Large intestine (tissue), 3 donors: ENCODE data around the gene SLC9A8. TPM values are rescaled to one million over a fixed set of nuclear protein-coding genes. Genes with fewer than 3 reads are reported as not detected.

Experiments used
- DNase-seq, 2 donors: peaks; one replicate each; pipeline versions ENCODE4 v3.0.0 to v3.0.0-alpha.2; 2013
- H3K27ac ChIP-seq: one replicate; pipeline ENCODE4 v1.5.1; 2013; ENCODE audit warnings: low read length
- H3K27me3 ChIP-seq: 2 replicates; pipeline ENCODE4 v1.6.1; 2013; ENCODE audit warnings: low read length; ENCODE audit not compliant: control insufficient read depth, insufficient read depth
- H3K36me3 ChIP-seq: 2 replicates; pipeline ENCODE4 v1.6.1; 2013; ENCODE audit warnings: low read length; ENCODE audit not compliant: control insufficient read depth, insufficient read depth
- H3K4me1 ChIP-seq: one replicate; pipeline ENCODE4 v1.6.1; 2013; ENCODE audit warnings: low read length; ENCODE audit not compliant: control insufficient read depth, insufficient read depth
- H3K4me3 ChIP-seq: one replicate; pipeline ENCODE4 v1.5.1; 2013; ENCODE audit warnings: low read length
- H3K9me3 ChIP-seq: one replicate; pipeline ENCODE4 v1.6.1; 2013; ENCODE audit warnings: mild to moderate bottlenecking, low read depth, low read length, moderate library complexity; ENCODE audit not compliant: control insufficient read depth
- WGBS: methylation state at CpG from one replicate; pipeline ENCODE4 v1.1.5; 2013; ENCODE audit warnings: low lambda C conversion rate; ENCODE audit not compliant: insufficient coverage; 5-methylcytosine and 5-hydroxymethylcytosine counted together
- polyA plus RNA-seq: library from polyadenylated mRNA; unstranded; fragments of 120-200 nt; gene quantifications from one replicate; pipeline ENCODE4 v1.2.1, GENCODE V29; 2013

Gene SLC9A8
- polyA plus RNA-seq, 1 donor = 11.3 TPM

DNA sequence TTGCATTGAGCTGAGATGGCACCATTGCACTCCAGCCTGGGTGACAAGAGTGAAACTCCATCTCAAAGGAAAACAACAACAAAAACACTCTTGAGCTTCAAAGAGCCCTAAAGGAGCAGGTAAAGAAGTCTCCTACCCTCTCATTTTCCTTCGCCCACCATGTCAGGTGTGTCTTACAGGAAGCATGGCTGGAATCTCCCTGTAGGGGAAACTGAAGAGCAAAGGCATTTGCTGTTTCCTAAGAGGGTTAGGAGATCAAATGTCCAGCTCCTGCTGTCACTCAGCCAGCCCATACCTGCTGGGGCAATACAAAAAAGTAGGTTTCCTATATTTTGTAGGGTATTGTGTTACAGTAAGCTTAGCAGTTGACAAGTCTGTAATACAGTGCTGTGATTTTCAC is 59.4 kb downstream of the SLC9A8 start:
- DNase-seq = no peak
- no peak overlapping the region for H3K4me3 ChIP-seq
- no CpG with 5 or more reads among the region's 1 CpG for WGBS
- H3K27me3 ChIP-seq = no peaks in the 10 kb centered on the region
- no peaks in the 10 kb centered on the region for H3K4me1 ChIP-seq
- no peaks in the 10 kb centered on the region for H3K9me3 ChIP-seq
- H3K27ac ChIP-seq = no peak overlapping the region
- H3K36me3 ChIP-seq = peaks cover 27% of the 10 kb centered on the region

- Histone ChIP-seq H3K4me3 (no peak overlapping the region), H3K27me3 (no peaks in the 10 kb centered on the region), H3K4me1 (no peaks in the 10 kb centered on the region), H3K9me3 (no peaks in the 10 kb centered on the region), H3K36me3 (peaks cover 23% of the 10 kb centered on the region), H3K27ac (no peak overlapping the region)
- DNase-seq = no peak
- WGBS = no CpG with 5 or more reads among the region's 6 CpGs
Measured at GRCh38 chr20:49874696-49875095, 62.1 kb downstream of the SLC9A8 start.

DNA sequence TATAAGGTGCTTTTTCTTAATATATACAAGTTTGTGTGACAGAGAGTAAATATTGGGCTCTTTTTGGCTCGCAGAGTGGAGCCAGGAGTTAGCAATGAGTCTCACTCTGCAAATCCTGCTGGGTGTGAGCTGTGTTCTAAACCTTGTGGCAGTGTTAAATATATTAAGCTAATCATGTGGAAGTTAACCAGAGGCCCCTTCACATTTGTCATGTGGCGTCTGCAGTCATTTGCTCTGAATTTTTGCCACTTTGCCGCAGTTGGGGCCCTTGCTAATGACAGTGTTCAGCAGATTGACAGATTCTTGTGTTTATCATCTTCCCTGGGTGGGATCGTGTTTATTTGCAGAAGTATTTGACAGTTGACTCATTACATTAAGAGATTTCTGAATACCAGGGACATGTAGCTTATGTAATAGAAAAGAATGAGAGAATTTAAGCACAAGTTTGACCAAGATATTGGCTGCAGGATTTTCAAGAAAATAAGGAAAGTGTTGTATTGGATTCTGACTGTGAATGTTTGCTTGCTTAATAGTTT is 64.8 kb downstream of the SLC9A8 start:
- DNase-seq = no peak
- H3K9me3 ChIP-seq = no peaks in the 10 kb centered on the region
- H3K4me3 ChIP-seq = no peak overlapping the region
- H3K27ac ChIP-seq = no peak overlapping the region
- H3K27me3 ChIP-seq = no peaks in the 10 kb centered on the region
- H3K4me1 ChIP-seq = no peaks in the 10 kb centered on the region
- WGBS = 40% methylated on average over 1 of the region's 4 CpGs
- peaks cover 36% of the 10 kb centered on the region for H3K36me3 ChIP-seq

DNA sequence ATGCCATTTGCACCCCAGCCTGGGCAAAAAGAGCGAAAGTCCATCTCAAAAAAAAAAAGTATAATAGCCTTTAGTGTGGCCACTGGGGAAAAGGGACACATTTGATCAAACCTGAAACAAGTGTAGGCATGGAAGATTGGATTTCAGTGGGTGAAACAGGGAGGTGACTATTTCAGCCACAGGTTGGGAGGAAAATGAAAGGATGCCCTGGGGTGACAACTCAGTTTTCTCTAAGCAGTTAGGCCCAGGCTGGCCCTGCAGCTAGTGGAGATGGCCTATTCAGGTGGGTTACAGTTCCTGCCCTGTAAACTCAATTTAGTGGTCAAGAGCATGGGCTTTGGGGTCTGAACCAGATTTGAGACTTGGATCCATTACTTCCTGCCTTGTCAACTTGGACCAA is 66.3 kb downstream of the SLC9A8 start:
- H3K36me3 ChIP-seq = peaks cover 44% of the 10 kb centered on the region
- no CpG with 5 or more reads among the region's 1 CpG for WGBS
- H3K27me3 ChIP-seq = no peaks in the 10 kb centered on the region
- H3K27ac ChIP-seq = no peak overlapping the region
- H3K9me3 ChIP-seq = no peaks in the 10 kb centered on the region
- no peak overlapping the region for H3K4me3 ChIP-seq
- no peaks in the 10 kb centered on the region for H3K4me1 ChIP-seq
- DNase-seq = no peak

DNA sequence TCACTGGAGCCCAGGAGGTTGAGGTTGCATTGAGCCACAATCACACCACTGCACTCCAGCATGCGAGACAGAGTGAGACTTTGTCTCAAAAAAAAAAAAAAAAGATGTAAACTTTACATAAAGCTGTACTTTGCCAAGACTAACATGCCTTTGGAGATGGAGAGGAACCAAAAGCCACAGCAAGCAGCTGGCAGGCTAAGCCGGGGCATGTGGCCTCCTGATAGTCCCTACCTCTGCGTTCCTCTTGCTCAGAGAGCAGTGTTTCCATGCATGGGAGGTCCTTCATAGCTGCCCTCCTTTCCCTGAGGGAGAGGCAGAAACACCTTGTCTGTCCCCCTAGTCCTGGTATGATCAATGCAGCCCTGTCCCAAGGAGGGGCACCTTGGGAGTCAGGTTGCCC is 67.5 kb downstream of the SLC9A8 start:
- DNase-seq = no peak
- H3K9me3 ChIP-seq = no peaks in the 10 kb centered on the region
- no peaks in the 10 kb centered on the region for H3K4me1 ChIP-seq
- no peaks in the 10 kb centered on the region for H3K27me3 ChIP-seq
- no peak overlapping the region for H3K27ac ChIP-seq
- H3K36me3 ChIP-seq = peaks cover 50% of the 10 kb centered on the region
- WGBS = no CpG with 5 or more reads among the region's 3 CpGs
- H3K4me3 ChIP-seq = no peak overlapping the region

DNA sequence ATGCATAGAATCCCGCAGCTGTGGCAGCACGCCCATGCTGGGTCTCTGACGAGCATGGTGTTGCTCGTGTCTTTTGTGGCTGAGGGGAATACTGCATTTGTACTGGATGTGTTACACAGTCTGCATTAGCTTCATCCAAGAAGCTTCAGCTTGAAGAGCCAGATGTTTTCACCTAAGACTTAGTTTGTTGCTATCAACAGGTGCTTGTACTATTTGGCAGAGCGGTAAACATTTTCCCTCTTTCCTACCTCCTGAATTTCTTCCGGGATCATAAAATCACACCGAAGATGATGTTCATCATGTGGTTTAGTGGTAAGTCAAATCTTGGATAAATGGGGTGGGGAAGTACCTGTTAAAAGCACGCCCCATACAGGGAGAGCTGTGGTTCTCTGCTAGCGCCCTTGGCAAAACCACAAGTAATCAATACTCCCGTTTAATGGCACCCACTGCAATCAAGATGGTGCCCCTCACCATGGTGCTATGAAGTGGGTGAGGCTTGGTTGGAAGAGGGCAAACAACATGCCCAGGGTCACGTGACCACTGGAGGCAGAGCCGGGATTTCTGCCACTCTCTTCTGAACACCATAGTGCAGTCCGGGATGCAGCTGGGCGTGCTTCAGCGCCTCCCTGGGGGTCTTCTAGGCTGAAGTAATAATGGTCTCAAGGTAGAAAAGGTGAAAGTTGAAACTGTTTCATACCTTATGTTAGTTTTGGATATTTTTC is 68.3 kb downstream of the SLC9A8 start:
- Histone ChIP-seq H3K4me1 (no peaks in the 10 kb centered on the region), H3K36me3 (peaks cover 53% of the 10 kb centered on the region), H3K27ac (no peak overlapping the region), H3K27me3 (no peaks in the 10 kb centered on the region), H3K4me3 (no peak overlapping the region), H3K9me3 (no peaks in the 10 kb centered on the region)
- DNase-seq = no peak
- WGBS = no CpG with 5 or more reads among the region's 15 CpGs

DNA sequence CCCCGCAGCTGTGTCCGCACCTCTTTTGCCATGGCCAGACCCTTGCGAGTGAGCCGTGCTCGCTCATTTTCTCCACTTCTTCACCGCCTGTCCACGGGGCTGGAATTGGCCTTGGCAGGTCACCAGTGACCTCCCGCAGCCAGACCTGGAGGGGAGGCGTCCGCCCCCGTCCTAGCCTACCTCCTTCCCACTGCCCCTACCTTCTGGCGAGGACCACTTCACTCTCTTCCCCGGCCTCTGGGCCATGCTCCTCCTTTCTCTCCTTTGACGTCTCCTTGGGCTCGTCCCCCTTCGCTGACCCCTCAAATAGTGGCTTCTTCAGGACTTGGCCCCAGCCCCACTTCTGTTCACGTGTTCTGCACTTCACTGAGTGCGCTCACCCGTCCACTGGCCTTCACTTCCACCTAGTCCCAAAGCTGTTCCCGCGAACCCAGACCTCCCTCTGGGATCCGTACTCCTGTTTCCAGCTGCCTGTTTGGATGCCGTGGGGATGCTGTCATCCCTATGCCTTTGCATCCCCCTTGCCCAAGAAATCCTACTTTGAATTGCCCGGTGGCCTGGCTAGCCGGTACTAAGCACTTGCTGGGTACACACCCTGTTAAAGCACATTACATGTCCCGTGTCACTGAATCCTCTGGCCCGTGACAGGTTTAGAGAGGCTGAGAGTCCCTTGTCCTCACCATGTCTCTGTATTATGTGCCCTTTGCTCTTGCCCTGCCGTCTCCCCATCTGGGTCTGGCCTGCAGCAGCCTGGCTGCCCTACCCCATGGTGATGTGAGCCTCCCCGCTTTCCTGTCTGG is 69.7 kb downstream of the SLC9A8 start:
- Histone ChIP-seq H3K4me1 (no peaks in the 10 kb centered on the region), H3K27me3 (no peaks in the 10 kb centered on the region), H3K4me3 (no peak overlapping the region), H3K27ac (no peak overlapping the region), H3K36me3 (peaks cover 59% of the 10 kb centered on the region), H3K9me3 (no peaks in the 10 kb centered on the region)
- WGBS = 80% methylated on average over 2 of the region's 29 CpGs
- DNase-seq = no peak

DNA sequence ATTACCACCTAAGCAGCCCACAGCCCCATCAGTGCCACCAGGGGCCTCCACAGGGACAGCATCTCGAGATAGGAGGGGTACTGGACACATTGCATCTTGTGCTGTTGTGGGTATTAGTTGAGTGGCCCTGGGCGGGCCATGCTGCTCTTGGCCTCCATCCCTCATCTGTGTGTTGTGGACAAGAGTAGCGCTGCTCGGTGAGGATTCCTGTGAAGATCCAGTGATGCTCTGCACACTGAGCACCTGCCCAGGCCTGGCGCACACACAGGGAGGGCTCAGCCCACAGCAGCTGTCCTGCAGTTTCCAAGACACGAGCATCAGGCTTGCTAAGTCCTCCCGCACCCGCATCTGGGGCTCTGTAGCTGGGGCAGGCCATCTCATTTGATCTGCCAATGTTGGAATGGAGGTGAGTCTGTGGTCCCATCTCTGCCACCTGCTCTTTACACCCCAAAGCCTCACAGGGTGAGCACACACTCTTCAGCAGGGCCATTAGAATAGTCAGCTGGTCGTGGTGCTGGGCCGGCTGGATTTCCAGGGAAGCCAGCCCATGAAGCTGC is 70.7 kb downstream of the SLC9A8 start:
- Histone ChIP-seq H3K9me3 (no peaks in the 10 kb centered on the region), H3K36me3 (peaks cover 66% of the 10 kb centered on the region), H3K4me1 (no peaks in the 10 kb centered on the region), H3K27me3 (no peaks in the 10 kb centered on the region), H3K4me3 (no peak overlapping the region), H3K27ac (no peak overlapping the region)
- no CpG with 5 or more reads among the region's 10 CpGs for WGBS
- DNase-seq = no peak

- Histone ChIP-seq H3K27ac (no peak overlapping the region), H3K36me3 (peaks cover 63% of the 10 kb centered on the region), H3K9me3 (no peaks in the 10 kb centered on the region), H3K4me3 (no peak overlapping the region), H3K4me1 (peaks cover 4% of the 10 kb centered on the region), H3K27me3 (no peaks in the 10 kb centered on the region)
- DNase-seq = no peak
- WGBS = 100% methylated on average over 1 of the region's 16 CpGs
Measured at GRCh38 chr20:49885558-49886332, 73.1 kb downstream of the SLC9A8 start.
